Smooth muscle cell (in vitro differentiated cells): ENCODE results near the gene PYGM. TPM values are rescaled to one million over a fixed set of nuclear protein-coding genes. Genes with fewer than 3 reads are reported as not detected.

Experiments used
- DNase-seq: peaks from one replicate; lab custom pipeline; 2025; ENCODE audit not compliant: unreplicated experiment; lab: John Stamatoyannopoulos, UW
- H2AFZ ChIP-seq: fragments of 200-600 bp; sonication (generic); 2 replicates; pipeline ENCODE4 v1.6.0; 2016; ENCODE audit warnings: antibody characterized with exemption, low read depth, mild to moderate bottlenecking
- H3F3A ChIP-seq: fragments of 200-600 bp; sonication (generic); 2 replicates; pipeline ENCODE4 v1.6.0; 2017; ENCODE audit warnings: antibody characterized with exemption, low read depth
- H3K27ac ChIP-seq: fragments of 200-600 bp; sonication (generic); 2 replicates; pipeline ENCODE4 v1.5.1; 2016; ENCODE audit warnings: low read depth, mild to moderate bottlenecking
- H3K27me3 ChIP-seq: fragments of 200-600 bp; sonication (generic); 2 replicates; pipeline ENCODE4 v1.6.1; 2016; ENCODE audit warnings: low read depth, mild to moderate bottlenecking
- H3K36me3 ChIP-seq: fragments of 200-600 bp; sonication (generic); 2 replicates; pipeline ENCODE4 v1.5.1; 2016; ENCODE audit warnings: low read depth
- H3K4me1 ChIP-seq: fragments of 200-600 bp; sonication (generic); 2 replicates; pipeline ENCODE4 v1.5.1; 2016; ENCODE audit warnings: low read depth
- H3K4me2 ChIP-seq: fragments of 200-600 bp; sonication (generic); 2 replicates; pipeline ENCODE4 v1.6.0; 2016; ENCODE audit warnings: mild to moderate bottlenecking
- H3K4me3 ChIP-seq: fragments of 200-600 bp; sonication (generic); 2 replicates; pipeline ENCODE4 v1.5.1; 2016; ENCODE audit warnings: mild to moderate bottlenecking
- H3K79me2 ChIP-seq: fragments of 200-600 bp; sonication (generic); 2 replicates; pipeline ENCODE4 v1.6.0; 2016; ENCODE audit warnings: low read depth, mild to moderate bottlenecking
- H3K9ac ChIP-seq: fragments of 200-600 bp; sonication (generic); 2 replicates; pipeline ENCODE4 v1.6.0; 2016; ENCODE audit warnings: low read depth
- H3K9me3 ChIP-seq: fragments of 200-600 bp; sonication (generic); replicated peaks from 2 replicates; pipeline ENCODE4 v1.5.1; 2016; ENCODE audit warnings: low read depth
- H4K20me1 ChIP-seq: fragments of 200-600 bp; sonication (generic); 2 replicates; pipeline ENCODE4 v1.6.0; 2016; ENCODE audit warnings: low read depth
- CTCF ChIP-seq: fragments of 200-600 bp; sonication (generic); IDR thresholded peaks from 2 replicates; pipeline ENCODE4 v1.5.1; 2017; ENCODE audit warnings: borderline replicate concordance, mild to moderate bottlenecking, antibody characterized with exemption; ENCODE audit not compliant: insufficient read depth, poor library complexity, severe bottlenecking
- WGBS: methylation state at CpG from one replicate; pipeline ENCODE4 v1.1.7; 2016; ENCODE audit warnings: low lambda C conversion rate; 5-methylcytosine and 5-hydroxymethylcytosine counted together
- polyA plus RNA-seq: library from polyadenylated mRNA; unstranded; fragments of >200 nt; fragmentation: Nextera tagmentation; extraction: Ambion mirVana; gene quantifications from 2 replicates; pipeline ENCODE4 v1.2.1, GENCODE V29; 2016
- total RNA-seq: library from RNA; depleted of rRNA; stranded (reverse); fragments of >200 nt; gene quantifications from 2 replicates; pipeline ENCODE4 v1.2.3, GENCODE V29; 2014

PYGM gene
- total and polyA plus RNA-seq, 2 experiments from 2014 or later: 1.1 to 2.2 TPM

GRCh38 chr11:64722141-64723065 lies 37.4 kb downstream of the PYGM start:
- H3K27me3 ChIP-seq: peaks cover 35% of the 10 kb centered on the region
- no peaks in the 10 kb centered on the region for H3F3A ChIP-seq
- no peak overlapping the region for H3K9ac ChIP-seq
- no peaks in the 10 kb centered on the region for H4K20me1 ChIP-seq
- H3K27ac ChIP-seq: no peak overlapping the region
- 26% methylated on average over 21 of the region's 36 CpGs for WGBS
- H3K36me3 ChIP-seq: no peaks in the 10 kb centered on the region
- H3K4me1 ChIP-seq: no peaks in the 10 kb centered on the region
- no peak overlapping the region for H3K4me3 ChIP-seq
- TF ChIP-seq CTCF: no peak
- H3K79me2 ChIP-seq: no peaks in the 10 kb centered on the region
- H3K4me2 ChIP-seq: no peak overlapping the region
- no peaks in the 10 kb centered on the region for H3K9me3 ChIP-seq
- H2AFZ ChIP-seq: no peak overlapping the region
- DNase-seq: no peak

DNA sequence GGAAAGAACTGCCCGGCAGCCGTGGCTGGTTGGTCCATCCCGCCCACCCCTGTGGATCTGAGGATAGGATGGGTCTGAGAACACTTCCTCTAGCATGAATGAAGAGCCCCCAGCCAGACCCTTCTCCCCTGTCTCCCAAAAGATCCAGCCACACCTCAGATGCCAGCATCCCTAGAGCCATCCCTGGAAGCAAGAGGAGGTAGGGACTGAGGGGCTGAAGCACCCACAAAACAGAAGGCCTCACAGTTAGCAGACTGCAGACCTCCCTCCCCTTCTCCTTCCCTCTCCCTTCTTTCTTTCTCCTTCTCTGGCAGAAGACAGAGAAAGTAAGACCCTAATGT lies 38.4 kb downstream of the PYGM start:
- Histone ChIP-seq H2AFZ (no peak overlapping the region), H3K4me3 (no peak overlapping the region), H3K27me3 (peaks cover 35% of the 10 kb centered on the region), H3F3A (no peaks in the 10 kb centered on the region), H3K36me3 (no peaks in the 10 kb centered on the region), H3K27ac (no peak overlapping the region), H3K4me1 (no peaks in the 10 kb centered on the region), H3K4me2 (no peak overlapping the region), H3K9ac (no peak overlapping the region), H3K9me3 (no peaks in the 10 kb centered on the region), H4K20me1 (no peaks in the 10 kb centered on the region), H3K79me2 (no peaks in the 10 kb centered on the region)
- 74% methylated on average over 3 of the region's 3 CpGs for WGBS
- no peak for DNase-seq
- TF ChIP-seq CTCF: no peak

DNA sequence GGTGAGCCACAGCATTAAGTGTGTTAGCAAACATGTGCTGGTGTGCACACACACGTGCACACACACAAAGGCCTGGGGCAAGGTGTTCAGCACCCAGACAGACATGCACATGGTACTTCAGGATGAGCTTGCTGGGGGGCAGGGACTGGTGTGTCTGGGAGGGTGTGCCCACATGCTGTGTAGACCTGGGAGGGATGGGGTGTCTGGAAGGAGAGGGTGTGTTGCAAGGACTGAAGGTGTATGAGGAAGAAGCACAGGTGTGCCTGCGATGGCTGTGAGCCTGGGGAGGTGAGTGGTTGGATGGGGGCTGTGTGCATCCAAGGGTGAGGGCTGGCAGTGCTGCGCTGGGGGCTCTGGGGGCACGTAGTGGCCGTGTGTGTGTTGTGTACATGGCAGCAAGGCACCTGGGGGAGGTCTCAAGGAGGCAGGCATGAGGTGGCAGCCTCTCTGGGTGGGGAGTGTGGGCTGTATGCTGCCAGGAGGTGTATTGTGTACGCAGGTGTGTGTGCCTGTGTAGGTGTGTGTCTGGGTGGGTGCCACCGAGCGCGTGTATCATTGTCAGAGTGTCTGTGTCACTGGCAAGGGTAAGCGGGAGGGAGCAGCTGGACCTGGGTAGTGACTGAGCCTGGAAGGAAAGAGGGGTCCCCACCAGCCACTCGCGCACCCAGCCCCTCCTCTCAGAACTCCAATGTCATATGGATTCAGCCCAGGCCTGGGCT lies 39.0 kb downstream of the PYGM start:
- Histone ChIP-seq H3K27ac (no peak overlapping the region), H4K20me1 (no peaks in the 10 kb centered on the region), H3K9me3 (no peaks in the 10 kb centered on the region), H3K79me2 (no peaks in the 10 kb centered on the region), H3F3A (no peaks in the 10 kb centered on the region), H3K4me1 (no peaks in the 10 kb centered on the region), H3K9ac (no peak overlapping the region), H3K4me3 (no peak overlapping the region), H2AFZ (no peak overlapping the region), H3K36me3 (no peaks in the 10 kb centered on the region), H3K27me3 (peaks cover 38% of the 10 kb centered on the region), H3K4me2 (no peak overlapping the region)
- DNase-seq: no peak
- TF ChIP-seq CTCF: no peak
- 88% methylated on average over 12 of the region's 12 CpGs for WGBS
